A549 (cell line): ENCODE results near the gene MND1. TPM values are rescaled to one million over a fixed set of nuclear protein-coding genes. Genes with fewer than 3 reads are reported as not detected.
A peak's percentile ranks its signal among the peaks of the same experiment; 100 is the strongest.
"Not testable (repeated sequence)": the region's sequence is repeated elsewhere in the genome, so short reads cannot be mapped to it uniquely, and the experiment has no call there.

Experiments used
- ATAC-seq, 2 experiments: fragments of 200-7000 bp in 1 of 2; fragments of >200 bp in 1 of 2; cut with Nextera tagmentation in 1 of 2; cut with Tn5 transposase in 1 of 2; 3 replicates each; pipeline versions ENCODE4 v1.8.0 to v1.9.1; 2018 to 2020; ENCODE audit warnings: mild to moderate bottlenecking in 1 of 2, moderate library complexity in 1 of 2
- CTCF ChIA-PET: fragments of 300-600 bp; sonication (Branson Sonifier 250); formaldehyde crosslinking; extraction: SDS; loops from one replicate; lab custom pipeline; 2021; ENCODE audit warnings: antibody characterized with exemption, inconsistent platforms; lab: Yijun Ruan, JAX
- POLR2A ChIA-PET: fragments of 350-600 bp; formaldehyde crosslinking; extraction: SDS; loops from one replicate; lab custom pipeline; 2021; ENCODE audit warnings: antibody characterized with exemption, inconsistent platforms; lab: Yijun Ruan, JAX
- DNase-seq, 2 experiments: peaks; one replicate each; pipeline versions ENCODE4 v3.0.0 to v3.0.0-alpha.2; 2011 to 2016; ENCODE audit warnings: low read depth in 1 of 2, low spot score in 1 of 2
- FAIRE-seq: peaks from 2 replicates; lab custom pipeline; 2011; peaks lifted over from hg19 to GRCh38; lab: Jason Lieb, UNC
- H3K27ac ChIP-seq, 2 experiments: fragments of >200 bp; sonication (Bioruptor Twin); formaldehyde crosslinking; 3 replicates each; pipeline ENCODE4 v1.5.1; 2016 to 2017
- H3K4me1 ChIP-seq: fragments of >200 bp; sonication (Bioruptor Twin); formaldehyde crosslinking; 3 replicates; pipeline ENCODE4 v1.6.1; 2016
- H3K4me2 ChIP-seq: fragments of >200 bp; sonication (Bioruptor Twin); formaldehyde crosslinking; 3 replicates; pipeline ENCODE4 v1.6.1; 2016
- H3K4me3 ChIP-seq: fragments of >200 bp; sonication (Bioruptor Twin); formaldehyde crosslinking; 3 replicates; pipeline ENCODE4 v1.5.1; 2016
- H3K9me3 ChIP-seq: fragments of >200 bp; sonication (Bioruptor Twin); formaldehyde crosslinking; 3 replicates; pipeline ENCODE4 v1.6.1; 2016
- CEBPB ChIP-seq, 2 experiments: fragments of >200 bp in 1 of 2; sonication (Bioruptor Twin) in 1 of 2; formaldehyde crosslinking in 1 of 2; IDR thresholded peaks; 2 replicates each; pipeline ENCODE4 v1.6.1; 2012 to 2016
- E2F6 ChIP-seq: IDR thresholded peaks from 2 replicates; pipeline ENCODE4 v1.6.1; 2012; ENCODE audit warnings: low read depth, borderline replicate concordance
- EHF ChIP-seq: fragments of 250-450 bp; sonication (Bioruptor Pico); IDR thresholded peaks from 2 replicates; pipeline ENCODE4 v1.5.0; 2020; ENCODE audit warnings: mild to moderate bottlenecking
- ESRRA ChIP-seq: fragments of 150-350 bp; IDR thresholded peaks from 2 replicates; pipeline ENCODE4 v1.6.1; 2014; ENCODE audit warnings: mild to moderate bottlenecking, low read length, borderline replicate concordance
- FOSB ChIP-seq: fragments of 250-450 bp; sonication (Bioruptor Pico); IDR thresholded peaks from 2 replicates; pipeline ENCODE4 v1.5.0; 2020; ENCODE audit warnings: mild to moderate bottlenecking, moderate library complexity
- HES2 ChIP-seq: fragments of >200 bp; sonication (Bioruptor Twin); formaldehyde crosslinking; IDR thresholded peaks from 2 replicates; pipeline ENCODE4 v1.6.1; 2016
- HOXA7 ChIP-seq: fragments of 250-450 bp; sonication (Bioruptor Pico); IDR thresholded peaks from 2 replicates; pipeline ENCODE4 v1.5.0; 2020; ENCODE audit warnings: mild to moderate bottlenecking, moderate library complexity
- HOXB13 ChIP-seq: fragments of 250-450 bp; sonication (Bioruptor Pico); IDR thresholded peaks from 2 replicates; pipeline ENCODE4 v1.5.0; 2020; ENCODE audit warnings: low read depth, mild to moderate bottlenecking, moderate library complexity
- JUNB ChIP-seq: fragments of >200 bp; sonication (Bioruptor Twin); formaldehyde crosslinking; IDR thresholded peaks from 2 replicates; pipeline ENCODE4 v1.6.1; 2016
- KDM1A ChIP-seq: fragments of 200-600 bp; sonication (generic); IDR thresholded peaks from 2 replicates; pipeline ENCODE4 v1.6.1; 2016; ENCODE audit warnings: low read depth, mild to moderate bottlenecking
- NPAS2 ChIP-seq: fragments of 250-450 bp; sonication (Bioruptor Pico); IDR thresholded peaks from 2 replicates; pipeline ENCODE4 v1.8.0; 2022; ENCODE audit warnings: mild to moderate bottlenecking, moderate library complexity, borderline replicate concordance
- NR3C1 ChIP-seq: fragments of >200 bp; sonication (Bioruptor Twin); formaldehyde crosslinking; IDR thresholded peaks from 3 replicates; pipeline ENCODE4 v1.6.1; 2017
- PBX3 ChIP-seq: IDR thresholded peaks from 2 replicates; pipeline ENCODE4 v1.6.1; 2012
- PHF8 ChIP-seq: fragments of 200-600 bp; sonication (generic); IDR thresholded peaks from 2 replicates; pipeline ENCODE4 v1.6.1; 2016; ENCODE audit warnings: low read depth, mild to moderate bottlenecking, antibody characterized with exemption, moderate library complexity, borderline replicate concordance
- POLR2AphosphoS2 ChIP-seq: conservative IDR thresholded peaks from 2 replicates; pipeline ENCODE4 v1.6.1; 2012; ENCODE audit warnings: low read length, improper control_type of control experiment, inconsistent platforms
- RARB ChIP-seq: fragments of 250-450 bp; sonication (Bioruptor Pico); IDR thresholded peaks from 2 replicates; pipeline ENCODE4 v1.8.0; 2021; ENCODE audit warnings: mild to moderate bottlenecking, moderate library complexity
- RCOR1 ChIP-seq: fragments of 150-350 bp; IDR thresholded peaks from 2 replicates; pipeline ENCODE4 v1.6.1; 2014; ENCODE audit warnings: antibody characterized with exemption, low read length, low read depth
- REST ChIP-seq: fragments of 200-600 bp; sonication (generic); IDR thresholded peaks from 2 replicates; pipeline ENCODE4 v1.6.1; 2016; ENCODE audit warnings: antibody characterized with exemption, mild to moderate bottlenecking, moderate library complexity
- RFX5 ChIP-seq: fragments of 450-650 bp; IDR thresholded peaks from 2 replicates; pipeline ENCODE4 v1.7.1; 2014; ENCODE audit warnings: antibody characterized with exemption, mild to moderate bottlenecking, moderate library complexity
- RNF2 ChIP-seq: fragments of 200-600 bp; sonication (generic); IDR thresholded peaks from 2 replicates; pipeline ENCODE4 v1.6.1; 2016; ENCODE audit warnings: low read depth, mild to moderate bottlenecking, antibody characterized with exemption, moderate library complexity, borderline replicate concordance
- ZFP36 ChIP-seq: fragments of 450-650 bp; IDR thresholded peaks from 2 replicates; pipeline ENCODE4 v1.6.1; 2014; ENCODE audit warnings: borderline replicate concordance; ENCODE audit not compliant: partially characterized antibody
- WGBS: methylation state at CpG from one replicate; pipeline ENCODE4 v1.1.6; 2017; ENCODE audit errors: missing lambda C conversion rate; 5-methylcytosine and 5-hydroxymethylcytosine counted together
- polyA plus RNA-seq, 4 experiments: library from polyadenylated mRNA; depleted of rRNA in 3 of 4; stranded (reverse); fragments of >200 nt; fragmentation: RNase III in 1 of 4; extraction: RNeasy Plus Mini Kit Qiagen cat#74134 plus additional on column Dnase treatment in 1 of 4; gene quantifications; 2 replicates in 3 of 4; 3 replicates in 1 of 4; pipeline ENCODE4 v1.2.3, GENCODE V29; 2011 to 2017

Gene MND1
- polyA plus RNA-seq, 2 of the 4 experiments (the other 2 are of a cell fraction) = 16.3 to 16.6 TPM

- no peak for DNase-seq
- H3K4me2 ChIP-seq = no peak overlapping the region
- TF ChIP-seq EHF (CRISPR knock-in tag) = no peak
- TF ChIP-seq, all 56 proteins: peak for 0
- FAIRE-seq = no peak
- Histone ChIP-seq H3K4me1 (peaks cover 11% of the 10 kb centered on the region; the same call in 2 of the 3 replicates), H3K9me3 (no peaks in the 10 kb centered on the region), H3K27ac (no peak overlapping the region), H3K4me3 (no peak overlapping the region)
- ATAC-seq = no peak
- ChIA-PET POLR2A (no interaction called here), CTCF (interaction anchor here (0.6 kb wide), 1 partner anchor 750 kb away, joined by 3 read pairs; no protein-coding TSS in a partner anchor)
Measured at GRCh38 chr4:153413842-153414241, 69.4 kb downstream of the MND1 start.

GRCh38 chr4:153416456-153416855 lies 72.0 kb downstream of the MND1 start:
- H3K9me3 ChIP-seq, FAIRE-seq, H3K27ac ChIP-seq, H3K4me3 ChIP-seq, CTCF ChIA-PET, DNase-seq, H3K4me2 ChIP-seq, H3K4me1 ChIP-seq, ATAC-seq: not testable (repeated sequence)
- POLR2A ChIA-PET = interaction anchor here (0.6 kb wide), 1 partner anchor 8 kb away, joined by 3 read pairs; no protein-coding TSS in a partner anchor
- 89% methylated on average over 8 of the region's 8 CpGs for WGBS
- peak; percentile 15 to 62; a peak in 3 of 4 replicates for TF ChIP-seq CEBPB (IDR thresholded peaks at IDR 0.05)

GRCh38 chr4:153418121-153418520 lies 73.6 kb downstream of the MND1 start:
- FAIRE-seq = no peak

GRCh38 chr4:153418558-153418957 lies 74.1 kb downstream of the MND1 start:
- 59% methylated on average over 3 of the region's 3 CpGs for WGBS
- CTCF ChIA-PET = no interaction called here
- ATAC-seq = no peak
- no peak for TF ChIP-seq ESRRA
- no peak for TF ChIP-seq HOXB13 (CRISPR knock-in tag)
- no peak for TF ChIP-seq RNF2
- TF ChIP-seq E2F6 = no peak
- TF ChIP-seq NPAS2 = no peak
- TF ChIP-seq HOXA7 (CRISPR knock-in tag) = no peak
- no peak for TF ChIP-seq POLR2AphosphoS2
- TF ChIP-seq RARB (CRISPR knock-in tag) = no peak
- TF ChIP-seq JUNB = no peak
- TF ChIP-seq HES2 = no peak

More at GRCh38 chr4:153418121-153418520, 73.6 kb downstream of the MND1 start:
- DNase-seq (no peak), ATAC-seq (no peak)
- Histone ChIP-seq H3K4me3 (no peak overlapping the region), H3K27ac (no peak overlapping the region), H3K4me2 (no peak overlapping the region), H3K4me1 (no peaks in the 10 kb centered on the region), H3K9me3 (no peaks in the 10 kb centered on the region)
- ChIA-PET CTCF (no interaction called here), POLR2A (interaction anchor here (1.4 kb wide), 1 partner anchor 48 kb away, joined by 4 read pairs; the partner anchor contains the start of gene TMEM131L)
- TF ChIP-seq KDM1A = no peak
- no peak for TF ChIP-seq PBX3
- no peak for TF ChIP-seq HOXA7 (CRISPR knock-in tag)
- no peak for TF ChIP-seq PHF8
- no peak for TF ChIP-seq ZFP36
- TF ChIP-seq FOSB (CRISPR knock-in tag) = no peak
- TF ChIP-seq RFX5 = no peak
- TF ChIP-seq NR3C1 = no peak
- TF ChIP-seq REST = no peak
- TF ChIP-seq RCOR1 = no peak
- TF ChIP-seq NPAS2 = no peak
- no peak for TF ChIP-seq CEBPB (IDR thresholded peaks at IDR 0.05)
- 86% methylated on average over 7 of the region's 7 CpGs for WGBS

More at GRCh38 chr4:153418558-153418957, 74.1 kb downstream of the MND1 start:
- POLR2A ChIA-PET = interaction anchor here (1.4 kb wide), 1 partner anchor 48 kb away, joined by 4 read pairs; the partner anchor contains the start of gene TMEM131L
- no peak overlapping the region for H3K4me2 ChIP-seq
- H3K4me1 ChIP-seq = no peaks in the 10 kb centered on the region
- DNase-seq (no peak), FAIRE-seq (no peak)
- H3K27ac ChIP-seq = no peak overlapping the region
- H3K9me3 ChIP-seq = no peaks in the 10 kb centered on the region
- H3K4me3 ChIP-seq = no peak overlapping the region
